Skeletal muscle tissue (tissue), 4 donors: ENCODE data around the gene DCLK3. TPM values are rescaled to one million over a fixed set of nuclear protein-coding genes. Genes with fewer than 3 reads are reported as not detected.

ENCODE experiments used
- H3K27ac ChIP-seq: one replicate; pipeline ENCODE4 v1.7.0; 2013; ENCODE audit warnings: mild to moderate bottlenecking, low read depth, low read length, inconsistent platforms
- H3K27me3 ChIP-seq, 3 donors: one replicate each; pipeline ENCODE4 v1.7.0; 2013; ENCODE audit warnings: low read length in 3 of 3; ENCODE audit not compliant: control insufficient read depth in 3 of 3, insufficient read depth in 3 of 3
- H3K36me3 ChIP-seq, 3 donors: one replicate each; pipeline ENCODE4 v1.7.0; 2013; ENCODE audit warnings: low read length in 3 of 3; ENCODE audit not compliant: control insufficient read depth in 3 of 3, insufficient read depth in 3 of 3
- H3K4me1 ChIP-seq, 3 donors: one replicate each; pipeline ENCODE4 v1.7.0; 2013; ENCODE audit warnings: low read length in 3 of 3, mild to moderate bottlenecking in 3 of 3; ENCODE audit not compliant: control insufficient read depth in 3 of 3, insufficient read depth in 3 of 3
- H3K4me3 ChIP-seq, 3 donors: one replicate each; pipeline ENCODE4 v1.7.0; 2013; ENCODE audit warnings: low read length in 3 of 3
- H3K9ac ChIP-seq, 3 donors: one replicate each; pipeline ENCODE4 v1.7.0; 2013; ENCODE audit warnings: low read length in 3 of 3, mild to moderate bottlenecking in 3 of 3, moderate library complexity in 2 of 3, low read depth in 1 of 3
- H3K9me3 ChIP-seq, 3 donors: one replicate each; pipeline ENCODE4 v1.7.0; 2013; ENCODE audit warnings: low read length in 3 of 3; ENCODE audit not compliant: control insufficient read depth in 3 of 3
- total RNA-seq: library from RNA; depleted of rRNA; stranded (reverse); fragments of >200 nt; gene quantifications from one replicate; pipeline ENCODE4 v1.2.3, GENCODE V29; 2014
- donor health status: Osteomylitis.

The DCLK3 gene
- total RNA-seq, 1 donor from 2014 or later = 2.6 TPM

- Histone ChIP-seq H3K27me3 (no peaks in the 10 kb centered on the region), H3K4me1 (no peaks in the 10 kb centered on the region), H3K9ac (no peak overlapping the region), H3K36me3 (no peaks in the 10 kb centered on the region), H3K27ac (no peak overlapping the region), H3K9me3 (peaks cover 0 to 4% (median 3%) of the 10 kb centered on the region in 3 donors), H3K4me3 (no peak overlapping the region)
Observed at GRCh38 chr3:36679384-36680200, 84.8 kb downstream of the DCLK3 start.

- Histone ChIP-seq H3K9me3 (peaks cover 0 to 4% (median 3%) of the 10 kb centered on the region in 3 donors), H3K4me3 (no peak overlapping the region), H3K36me3 (no peaks in the 10 kb centered on the region), H3K9ac (no peak overlapping the region), H3K4me1 (no peaks in the 10 kb centered on the region), H3K27ac (no peak overlapping the region), H3K27me3 (no peaks in the 10 kb centered on the region)
Observed at GRCh38 chr3:36678216-36679013, 85.9 kb downstream of the DCLK3 start.

- no peaks in the 10 kb centered on the region for H3K36me3 ChIP-seq
- no peaks in the 10 kb centered on the region for H3K27me3 ChIP-seq
- peaks cover 0 to 4% (median 3%) of the 10 kb centered on the region in 3 donors for H3K9me3 ChIP-seq
- no peak overlapping the region for H3K9ac ChIP-seq
- H3K27ac ChIP-seq = no peak overlapping the region
- no peaks in the 10 kb centered on the region for H3K4me1 ChIP-seq
- no peak overlapping the region for H3K4me3 ChIP-seq
Observed at GRCh38 chr3:36677331-36678007, 86.9 kb downstream of the DCLK3 start.

- Histone ChIP-seq H3K36me3 (no peaks in the 10 kb centered on the region), H3K4me1 (no peaks in the 10 kb centered on the region), H3K27me3 (no peaks in the 10 kb centered on the region), H3K9me3 (peaks cover 0 to 4% (median 3%) of the 10 kb centered on the region in 3 donors), H3K27ac (no peak overlapping the region), H3K4me3 (no peak overlapping the region), H3K9ac (no peak overlapping the region)
Observed at GRCh38 chr3:36674816-36675215, 89.5 kb downstream of the DCLK3 start.

GRCh38 chr3:36669764-36670163 is 94.6 kb downstream of the DCLK3 start:
- H3K4me3 ChIP-seq = no peak overlapping the region
- no peaks in the 10 kb centered on the region for H3K9me3 ChIP-seq
- peaks cover 0 to 3% (median 0%) of the 10 kb centered on the region in 3 donors for H3K27me3 ChIP-seq
- no peak overlapping the region for H3K9ac ChIP-seq
- no peaks in the 10 kb centered on the region for H3K4me1 ChIP-seq
- no peaks in the 10 kb centered on the region for H3K36me3 ChIP-seq
- no peak overlapping the region for H3K27ac ChIP-seq

GRCh38 chr3:36666166-36666565 is 98.2 kb downstream of the DCLK3 start:
- H3K4me1 ChIP-seq = no peaks in the 10 kb centered on the region
- H3K9me3 ChIP-seq = no peaks in the 10 kb centered on the region
- H3K27me3 ChIP-seq = peaks cover 0 to 3% (median 0%) of the 10 kb centered on the region in 3 donors
- H3K36me3 ChIP-seq = no peaks in the 10 kb centered on the region
- H3K27ac ChIP-seq = no peak overlapping the region
- H3K4me3 ChIP-seq = no peak overlapping the region
- no peak overlapping the region for H3K9ac ChIP-seq

- no peak overlapping the region for H3K9ac ChIP-seq
- H3K4me1 ChIP-seq = no peaks in the 10 kb centered on the region
- no peaks in the 10 kb centered on the region for H3K9me3 ChIP-seq
- H3K4me3 ChIP-seq = no peak overlapping the region
- H3K27ac ChIP-seq = no peak overlapping the region
- no peaks in the 10 kb centered on the region for H3K36me3 ChIP-seq
- H3K27me3 ChIP-seq = peaks cover 0 to 3% (median 0%) of the 10 kb centered on the region in 3 donors
Observed at GRCh38 chr3:36663666-36664291, 100.6 kb downstream of the DCLK3 start.

- Histone ChIP-seq H3K27ac (no peak overlapping the region), H3K9ac (no peak overlapping the region), H3K36me3 (no peaks in the 10 kb centered on the region), H3K27me3 (peaks cover 0 to 3% (median 0%) of the 10 kb centered on the region in 3 donors), H3K4me3 (no peak overlapping the region), H3K4me1 (no peaks in the 10 kb centered on the region), H3K9me3 (no peaks in the 10 kb centered on the region)
Observed at GRCh38 chr3:36662626-36663025, 101.7 kb downstream of the DCLK3 start.
